ENCODE results near the gene ZNF428.

The ZNF428 gene

GRCh38 chr19:43622956-43623355, 3.5 kb upstream of the ZNF428 start:
- no peak for TF ChIP-seq POLR2AphosphoS5 (IDR thresholded peaks at IDR 0.05; ENCODE audit: low read depth, low read length)
- TF ChIP-seq PAX5 (IDR thresholded peaks at IDR 0.05; ENCODE audit: insufficient read depth, low read length, severe bottlenecking) = no peak
- TF ChIP-seq TAF1 (IDR thresholded peaks at IDR 0.05; ENCODE audit: low read depth, low read length) = no peak
- TF ChIP-seq SPI1 (IDR thresholded peaks at IDR 0.05; ENCODE audit: low read depth, low read length) = no peak
- no peak for TF ChIP-seq POLR2A (IDR thresholded peaks at IDR 0.05; ENCODE audit: low read depth, low read length)
- TF ChIP-seq POU2F2 (IDR thresholded peaks at IDR 0.05; ENCODE audit: low read depth, low read length) = no peak
- no peak for DNase-seq (ENCODE audit: insufficient read length, low spot score)
- FAIRE-seq = no peak

GRCh38 chr19:43622070-43622469, 2.6 kb upstream of the ZNF428 start:
- FAIRE-seq = no peak
- TF ChIP-seq POLR2AphosphoS5 (IDR thresholded peaks at IDR 0.05; ENCODE audit: low read depth, low read length) (no peak), PAX5 (IDR thresholded peaks at IDR 0.05; ENCODE audit: insufficient read depth, low read length, severe bottlenecking) (no peak), POLR2A (IDR thresholded peaks at IDR 0.05; ENCODE audit: low read depth, low read length) (no peak), SPI1 (IDR thresholded peaks at IDR 0.05; ENCODE audit: low read depth, low read length) (no peak), POU2F2 (IDR thresholded peaks at IDR 0.05; ENCODE audit: low read depth, low read length) (no peak), TAF1 (IDR thresholded peaks at IDR 0.05; ENCODE audit: low read depth, low read length) (no peak)
- DNase-seq (ENCODE audit: insufficient read length, low spot score) = no peak

- FAIRE-seq (no peak), DNase-seq (ENCODE audit: insufficient read length, low spot score) (no peak)
- TF ChIP-seq POLR2A (IDR thresholded peaks at IDR 0.05; ENCODE audit: low read depth, low read length) (no peak), POU2F2 (IDR thresholded peaks at IDR 0.05; ENCODE audit: low read depth, low read length) (no peak)
Observed at GRCh38 chr19:43620061-43621001, 902 bp upstream of the ZNF428 start.

GRCh38 chr19:43618921-43619261, 538 bp downstream of the ZNF428 start:
- TF ChIP-seq PAX5 (IDR thresholded peaks at IDR 0.05; ENCODE audit: insufficient read depth, low read length, severe bottlenecking) (no peak), POLR2AphosphoS5 (IDR thresholded peaks at IDR 0.05; ENCODE audit: low read depth, low read length) (no peak), TAF1 (IDR thresholded peaks at IDR 0.05; ENCODE audit: low read depth, low read length) (0 out of 2 replicates have a peak, but pooled peaks have one; percentile 35)
- DNase-seq (ENCODE audit: insufficient read length, low spot score) = peak; percentile 68
- FAIRE-seq = no peak

- DNase-seq (ENCODE audit: insufficient read length, low spot score) (no peak), FAIRE-seq (no peak)
- TF ChIP-seq PAX5 (IDR thresholded peaks at IDR 0.05; ENCODE audit: insufficient read depth, low read length, severe bottlenecking) (no peak), TAF1 (IDR thresholded peaks at IDR 0.05; ENCODE audit: low read depth, low read length) (no peak), POU2F2 (IDR thresholded peaks at IDR 0.05; ENCODE audit: low read depth, low read length) (no peak), POLR2AphosphoS5 (IDR thresholded peaks at IDR 0.05; ENCODE audit: low read depth, low read length) (no peak), POLR2A (IDR thresholded peaks at IDR 0.05; ENCODE audit: low read depth, low read length) (no peak), SPI1 (IDR thresholded peaks at IDR 0.05; ENCODE audit: low read depth, low read length) (no peak)
Observed at GRCh38 chr19:43616954-43617353, 2.5 kb downstream of the ZNF428 start.

- FAIRE-seq (no peak), DNase-seq (ENCODE audit: insufficient read length, low spot score) (no peak)
- TF ChIP-seq SPI1 (IDR thresholded peaks at IDR 0.05; ENCODE audit: low read depth, low read length) = no peak
- no peak for TF ChIP-seq PAX5 (IDR thresholded peaks at IDR 0.05; ENCODE audit: insufficient read depth, low read length, severe bottlenecking)
- TF ChIP-seq POU2F2 (IDR thresholded peaks at IDR 0.05; ENCODE audit: low read depth, low read length) = no peak
- no peak for TF ChIP-seq TAF1 (IDR thresholded peaks at IDR 0.05; ENCODE audit: low read depth, low read length)
- TF ChIP-seq POLR2A (IDR thresholded peaks at IDR 0.05; ENCODE audit: low read depth, low read length) = no peak
- no peak for TF ChIP-seq POLR2AphosphoS5 (IDR thresholded peaks at IDR 0.05; ENCODE audit: low read depth, low read length)
Observed at GRCh38 chr19:43616306-43616705, 3.1 kb downstream of the ZNF428 start.

- no peak for FAIRE-seq
- DNase-seq (ENCODE audit: insufficient read length, low spot score) = no peak
- TF ChIP-seq TAF1 (IDR thresholded peaks at IDR 0.05; ENCODE audit: low read depth, low read length) (no peak), POLR2AphosphoS5 (IDR thresholded peaks at IDR 0.05; ENCODE audit: low read depth, low read length) (no peak), SPI1 (IDR thresholded peaks at IDR 0.05; ENCODE audit: low read depth, low read length) (no peak), PAX5 (IDR thresholded peaks at IDR 0.05; ENCODE audit: insufficient read depth, low read length, severe bottlenecking) (no peak), POLR2A (IDR thresholded peaks at IDR 0.05; ENCODE audit: low read depth, low read length) (no peak), POU2F2 (IDR thresholded peaks at IDR 0.05; ENCODE audit: low read depth, low read length) (no peak)
Observed at GRCh38 chr19:43612374-43612773, 7.1 kb downstream of the ZNF428 start.

- TF ChIP-seq PAX5 (IDR thresholded peaks at IDR 0.05; ENCODE audit: insufficient read depth, low read length, severe bottlenecking) = no peak
- DNase-seq (ENCODE audit: insufficient read length, low spot score) (no peak), FAIRE-seq (no peak)
Observed at GRCh38 chr19:43611788-43612187, 7.6 kb downstream of the ZNF428 start, which contains the start of gene SRRM5. SRRM5 (plus strand) TSS chr19:43612088; CDS start chr19:43612122, 34 bp downstream.

GRCh38 chr19:43610493-43610892, 8.9 kb downstream of the ZNF428 start:
- FAIRE-seq = no peak
- TF ChIP-seq TAF1 (IDR thresholded peaks at IDR 0.05; ENCODE audit: low read depth, low read length) = no peak
- TF ChIP-seq SPI1 (IDR thresholded peaks at IDR 0.05; ENCODE audit: low read depth, low read length) = no peak
- TF ChIP-seq PAX5 (IDR thresholded peaks at IDR 0.05; ENCODE audit: insufficient read depth, low read length, severe bottlenecking) = no peak
- no peak for TF ChIP-seq POLR2AphosphoS5 (IDR thresholded peaks at IDR 0.05; ENCODE audit: low read depth, low read length)
- no peak for TF ChIP-seq POU2F2 (IDR thresholded peaks at IDR 0.05; ENCODE audit: low read depth, low read length)
- TF ChIP-seq POLR2A (IDR thresholded peaks at IDR 0.05; ENCODE audit: low read depth, low read length) = no peak
- DNase-seq (ENCODE audit: insufficient read length, low spot score) = no peak

- TF ChIP-seq PAX5 (IDR thresholded peaks at IDR 0.05; ENCODE audit: insufficient read depth, low read length, severe bottlenecking) (no peak), POU2F2 (IDR thresholded peaks at IDR 0.05; ENCODE audit: low read depth, low read length) (no peak), SPI1 (IDR thresholded peaks at IDR 0.05; ENCODE audit: low read depth, low read length) (no peak), TAF1 (IDR thresholded peaks at IDR 0.05; ENCODE audit: low read depth, low read length) (no peak), POLR2AphosphoS5 (IDR thresholded peaks at IDR 0.05; ENCODE audit: low read depth, low read length) (no peak), POLR2A (IDR thresholded peaks at IDR 0.05; ENCODE audit: low read depth, low read length) (no peak)
- no peak for FAIRE-seq
- DNase-seq (ENCODE audit: insufficient read length, low spot score) = no peak
Observed at GRCh38 chr19:43609872-43610271, 9.6 kb downstream of the ZNF428 start.

Data from GM12891 (cell line).